OCI-M1 (cell line): ENCODE data around the gene NIM1K.
"Not testable (repeated sequence)": the region's sequence is repeated elsewhere in the genome, so short reads cannot be mapped to it uniquely, and the experiment has no call there.

ENCODE experiments used
- DNase-seq: peaks from one replicate; lab custom pipeline; 2025; lab: John Stamatoyannopoulos, UW

Gene NIM1K

DNA sequence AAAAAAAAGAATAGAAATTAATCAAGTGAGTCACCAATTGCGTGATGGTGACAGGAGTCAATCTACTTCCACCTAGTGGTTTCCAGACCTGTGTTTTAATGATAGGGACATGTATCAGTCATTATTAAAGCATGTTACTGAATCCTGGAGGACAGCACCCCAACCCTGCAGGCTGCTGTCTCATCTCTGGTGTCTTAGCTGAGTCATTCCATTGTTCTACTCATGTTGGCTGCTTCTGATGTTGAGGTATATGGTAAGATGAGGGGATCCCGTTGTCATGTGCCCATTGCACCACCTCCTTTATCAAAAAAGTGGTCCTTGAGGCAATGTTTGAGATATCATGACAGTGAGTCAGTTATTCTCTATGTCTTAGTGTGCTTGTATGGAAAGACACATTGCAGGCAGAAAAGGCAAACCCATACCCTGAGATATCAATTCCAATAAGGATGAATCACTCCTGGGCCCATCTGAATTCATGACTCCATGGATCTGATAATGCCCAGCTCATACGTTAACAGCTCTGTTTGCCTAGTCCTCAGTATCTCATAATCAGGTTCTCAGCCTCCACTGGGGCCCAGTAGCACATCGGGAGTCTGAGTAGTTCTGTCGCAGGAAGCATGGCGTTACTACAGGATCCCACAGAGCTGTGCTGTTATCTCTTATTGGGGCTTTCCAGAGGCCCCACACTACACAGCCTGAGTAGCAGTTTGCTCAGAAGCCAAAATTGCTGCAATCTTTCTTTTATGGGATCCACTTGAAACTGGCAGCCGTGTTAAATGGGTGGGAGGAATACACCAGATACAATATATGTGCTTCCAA is 90.0 kb downstream of the NIM1K start:
- DNase-seq: no peak

- no peak for DNase-seq
Observed at GRCh38 chr5:43286623-43287022, 94.6 kb downstream of the NIM1K start.

GRCh38 chr5:43287493-43287892 is 95.5 kb downstream of the NIM1K start:
- no peak for DNase-seq

DNA sequence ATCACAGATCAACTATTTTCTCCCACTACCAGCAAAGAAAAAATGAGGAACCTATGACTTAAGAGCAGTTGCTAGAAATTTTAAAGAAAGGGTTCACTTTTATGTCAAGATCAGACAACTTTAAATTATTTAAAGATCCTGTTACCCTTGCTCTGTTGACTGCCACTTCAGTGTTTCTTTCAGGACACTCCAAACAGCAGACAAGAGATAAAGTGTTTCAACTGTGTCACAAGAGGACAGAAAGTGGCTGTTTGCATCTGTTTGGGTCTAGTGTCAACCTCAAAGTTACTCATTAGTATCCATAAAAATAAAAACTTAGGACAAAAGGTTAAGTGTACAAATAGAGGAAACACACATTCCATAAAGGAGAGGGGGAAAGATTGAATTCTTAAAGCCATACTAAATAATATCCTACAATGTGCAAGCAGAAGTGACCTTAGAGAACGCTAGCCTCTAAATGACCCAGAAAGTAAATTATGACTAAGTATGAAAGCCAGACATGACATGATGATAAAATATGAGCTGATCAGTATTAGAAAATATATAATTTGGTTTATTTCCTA is 96.3 kb downstream of the NIM1K start:
- DNase-seq: no peak

DNA sequence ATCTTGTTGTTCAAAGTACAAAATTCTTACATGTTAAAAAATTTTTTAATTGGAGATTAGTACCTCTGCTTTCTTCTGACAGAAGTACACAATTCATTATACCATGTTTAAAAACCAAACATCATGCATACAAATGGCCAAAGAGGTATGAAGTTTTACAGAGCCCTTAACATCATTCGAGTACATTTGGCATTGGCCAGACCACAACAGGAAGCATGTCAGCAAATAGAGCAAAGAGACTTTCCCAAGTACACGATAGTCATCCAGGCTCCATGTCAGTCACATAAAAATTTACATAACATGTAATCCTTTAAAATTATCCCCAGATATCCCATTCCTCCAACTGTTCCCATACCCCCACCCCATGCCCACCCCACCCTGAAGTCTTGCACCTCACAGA is 98.7 kb downstream of the NIM1K start:
- DNase-seq: no peak

DNA sequence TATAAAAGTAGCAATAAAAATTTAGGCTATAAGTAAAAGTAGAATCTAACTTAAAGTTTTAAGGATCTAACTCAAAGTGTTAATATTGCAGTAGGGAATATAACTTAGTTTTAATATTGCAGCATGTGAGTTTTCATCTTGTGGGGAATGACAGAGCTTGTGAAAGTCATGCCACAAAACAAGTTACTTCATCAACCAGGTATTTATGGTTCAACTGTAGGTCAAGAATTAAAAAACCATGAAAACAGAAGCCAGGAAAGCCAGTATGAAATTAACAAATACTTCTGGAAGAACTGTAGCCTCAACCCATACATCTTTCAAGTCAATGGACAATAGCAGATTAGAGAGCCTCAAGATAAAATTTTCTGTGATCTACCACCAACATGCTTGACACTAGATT is 102.2 kb downstream of the NIM1K start:
- DNase-seq: no peak

DNA sequence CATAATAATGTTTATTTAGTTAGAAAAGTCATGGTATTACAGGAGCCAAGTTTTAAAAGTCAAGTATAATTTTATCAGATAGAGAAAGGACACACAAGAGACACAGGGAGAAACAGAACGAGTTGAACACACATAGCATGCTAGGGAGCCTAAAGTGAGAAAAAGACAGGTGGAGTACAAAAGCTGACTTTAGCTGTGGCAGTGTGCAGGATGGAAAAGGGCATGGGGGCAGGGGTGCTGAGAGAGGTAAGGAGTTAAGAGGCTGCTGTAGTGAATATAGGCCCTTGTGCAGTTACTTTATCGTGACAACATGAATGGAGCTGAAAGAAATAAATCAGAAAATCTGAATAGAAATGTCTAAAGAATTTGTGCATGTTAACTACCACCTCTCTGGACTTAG is 103.2 kb downstream of the NIM1K start:
- DNase-seq: no peak

DNA sequence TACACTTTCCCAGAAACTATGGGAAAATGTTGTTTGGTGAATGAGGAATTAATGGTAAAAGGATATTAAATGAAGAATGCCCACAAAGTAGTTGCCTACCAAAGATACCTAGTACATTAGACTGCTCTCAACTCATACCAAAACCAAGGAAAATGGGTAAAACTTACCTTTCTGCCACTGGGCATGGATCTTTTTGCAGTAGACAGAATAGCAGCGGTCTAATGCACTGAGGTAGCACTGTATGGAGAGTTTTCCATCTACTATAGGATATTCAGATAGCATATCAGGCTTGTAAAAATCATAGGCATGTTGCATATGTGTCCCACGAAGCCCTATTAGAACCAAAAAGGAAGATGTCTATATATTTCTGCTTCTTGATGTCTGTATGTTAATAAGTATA is 104.8 kb downstream of the NIM1K start:
- no peak for DNase-seq

- no peak for DNase-seq
Observed at GRCh38 chr5:43298443-43298842, 106.4 kb downstream of the NIM1K start.

GRCh38 chr5:43300112-43300511 is 108.1 kb downstream of the NIM1K start:
- no peak for DNase-seq

DNA sequence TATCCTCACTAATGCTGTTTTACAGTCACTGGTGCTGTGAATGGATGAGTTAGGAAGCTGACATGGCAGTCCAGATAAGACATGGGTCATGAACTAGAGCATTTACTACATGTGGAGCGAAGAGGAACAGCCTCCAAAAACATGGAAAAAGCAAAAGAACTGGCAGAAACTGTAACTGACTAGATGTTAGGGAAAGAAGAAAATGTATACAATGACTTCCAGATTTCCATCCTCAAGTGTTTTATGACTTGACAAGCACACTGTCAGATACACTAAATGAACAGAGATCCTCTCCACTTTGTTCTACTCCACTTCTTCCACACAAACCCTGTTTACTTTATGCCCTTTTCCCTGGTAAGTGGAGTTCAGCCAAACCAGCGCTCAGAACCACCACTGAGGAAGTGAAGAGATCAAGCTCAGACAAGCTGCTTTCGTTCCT is 109.6 kb downstream of the NIM1K start:
- DNase-seq: peak; percentile 31

- no peak for DNase-seq
Observed at GRCh38 chr5:43302481-43302880, 110.5 kb downstream of the NIM1K start.

DNA sequence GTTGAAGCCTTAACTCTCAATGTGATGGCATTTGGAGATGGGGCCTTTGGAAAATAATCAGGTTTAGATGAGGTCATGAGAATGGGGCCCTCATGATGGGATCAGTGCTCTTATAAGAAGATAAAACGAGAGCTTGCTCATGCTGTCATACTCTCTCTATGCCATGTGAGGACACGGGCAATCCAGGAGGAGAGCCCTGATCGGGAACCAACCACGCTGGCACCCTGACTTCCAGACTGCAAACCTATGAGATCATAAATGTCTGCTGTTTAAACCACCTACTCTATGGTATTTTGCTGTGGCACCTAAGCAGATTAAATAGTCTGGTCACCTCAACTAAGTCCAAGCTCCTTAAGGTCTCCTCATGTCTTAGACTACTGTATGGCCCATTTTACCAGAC is 111.2 kb downstream of the NIM1K start:
- DNase-seq: no peak

- DNase-seq: peak; percentile 41
Observed at GRCh38 chr5:43304525-43304924, 112.5 kb downstream of the NIM1K start.

DNA sequence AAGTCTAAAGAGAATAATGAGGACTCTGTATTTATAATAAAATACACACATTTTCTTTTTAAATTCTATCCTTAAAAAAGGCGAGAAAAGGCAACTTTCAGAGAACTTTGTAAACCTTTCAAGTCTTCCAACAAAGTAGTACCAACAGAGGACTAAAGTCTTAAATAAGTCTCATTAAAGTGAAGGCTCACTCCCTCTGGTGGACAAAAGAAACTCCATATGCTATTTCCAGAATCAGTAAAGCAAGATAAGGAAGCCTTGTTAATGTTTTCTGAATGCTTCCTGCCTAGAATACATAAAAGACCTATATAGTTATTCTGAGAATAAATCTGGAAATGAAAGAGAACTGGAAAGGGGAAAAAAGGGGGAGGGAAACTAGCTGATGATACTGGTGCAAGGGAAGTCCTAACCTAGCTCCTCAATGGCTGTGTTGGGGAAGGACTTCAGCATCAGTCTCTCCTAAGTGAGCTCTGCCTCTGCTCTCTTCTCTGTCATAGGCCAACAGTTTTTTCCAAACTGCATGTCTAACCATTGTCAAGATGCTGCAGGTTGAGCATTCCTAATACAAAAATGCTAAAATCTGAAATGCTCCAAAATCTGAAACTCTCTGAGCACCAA is 114.0 kb downstream of the NIM1K start:
- DNase-seq: peak; percentile 91

DNA sequence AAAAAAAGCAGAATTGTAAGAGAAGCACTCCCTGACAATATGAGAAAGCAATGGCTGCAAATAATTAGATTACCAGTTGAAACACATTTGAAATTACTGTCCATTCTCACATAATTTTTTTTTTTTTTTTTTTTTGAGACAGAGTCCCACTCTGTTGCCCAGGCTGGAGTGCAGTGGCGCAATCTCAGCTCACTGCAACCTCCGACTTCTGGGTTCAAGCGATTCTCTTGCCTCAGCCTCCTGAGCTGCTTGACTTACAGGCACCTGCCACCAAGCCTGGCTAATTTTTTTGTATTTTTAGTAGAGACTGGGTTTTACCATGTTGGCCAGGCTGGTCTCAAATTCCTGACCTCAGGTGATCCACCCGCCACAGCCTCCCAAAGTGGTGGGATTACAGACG is 114.9 kb downstream of the NIM1K start:
- not testable (repeated sequence) for DNase-seq

DNA sequence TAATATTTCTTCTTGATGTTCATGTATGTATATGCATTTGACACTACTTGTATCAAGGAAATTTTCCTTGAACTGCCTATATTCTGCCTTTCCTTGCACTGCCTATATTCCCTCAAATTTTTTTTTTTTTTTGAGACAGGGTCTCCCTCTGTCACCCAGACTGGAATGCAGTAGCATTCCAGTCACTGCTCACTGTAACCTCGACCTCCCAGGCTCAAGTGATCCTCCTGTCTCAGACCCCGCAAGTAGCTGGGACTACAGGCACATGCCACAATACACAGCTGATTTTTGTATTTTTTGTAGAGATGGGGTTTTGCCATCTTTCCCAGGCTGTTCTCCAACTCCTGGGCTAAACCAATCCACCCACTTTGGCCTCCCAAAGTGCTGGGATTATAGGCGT is 117.1 kb downstream of the NIM1K start:
- DNase-seq: no peak

DNA sequence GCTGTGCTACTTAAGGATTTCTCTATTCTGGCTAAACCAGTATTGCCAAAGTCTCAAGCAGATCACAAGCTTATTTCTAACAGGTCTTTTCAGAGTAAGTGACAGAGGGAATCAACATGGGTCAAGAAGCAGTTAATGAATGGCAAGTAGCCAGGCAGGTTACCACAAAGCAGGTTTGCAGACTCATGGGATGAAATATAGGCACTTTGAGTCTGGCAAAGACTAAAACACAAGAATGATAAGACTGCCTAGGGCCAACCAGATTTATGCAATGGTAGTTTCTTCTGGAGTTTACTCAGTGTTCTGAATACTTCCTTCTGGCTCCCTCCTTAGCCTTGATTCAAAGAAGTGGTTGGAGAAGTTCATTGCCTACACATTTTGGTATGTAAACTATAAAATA is 117.6 kb downstream of the NIM1K start:
- DNase-seq: peak; percentile 46

GRCh38 chr5:43312076-43312661 is 120.1 kb downstream of the NIM1K start:
- DNase-seq: no peak

DNA sequence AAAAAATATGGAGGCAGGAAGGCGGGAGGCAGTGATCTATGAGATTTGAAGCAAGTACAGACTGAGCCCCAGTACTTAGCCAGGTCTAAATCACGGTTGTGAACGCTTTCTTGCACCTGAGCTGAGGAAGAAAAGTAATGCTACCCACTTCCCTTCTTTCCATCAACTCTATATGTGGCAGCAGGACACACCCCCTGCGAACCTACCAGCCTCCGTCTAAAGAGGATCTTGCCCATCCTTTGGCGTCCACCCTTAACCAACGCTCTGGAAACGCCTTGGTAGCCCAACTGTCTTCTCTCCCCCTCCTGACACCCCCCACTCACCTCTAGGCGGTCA is 120.6 kb downstream of the NIM1K start:
- DNase-seq: peak; percentile 68

DNA sequence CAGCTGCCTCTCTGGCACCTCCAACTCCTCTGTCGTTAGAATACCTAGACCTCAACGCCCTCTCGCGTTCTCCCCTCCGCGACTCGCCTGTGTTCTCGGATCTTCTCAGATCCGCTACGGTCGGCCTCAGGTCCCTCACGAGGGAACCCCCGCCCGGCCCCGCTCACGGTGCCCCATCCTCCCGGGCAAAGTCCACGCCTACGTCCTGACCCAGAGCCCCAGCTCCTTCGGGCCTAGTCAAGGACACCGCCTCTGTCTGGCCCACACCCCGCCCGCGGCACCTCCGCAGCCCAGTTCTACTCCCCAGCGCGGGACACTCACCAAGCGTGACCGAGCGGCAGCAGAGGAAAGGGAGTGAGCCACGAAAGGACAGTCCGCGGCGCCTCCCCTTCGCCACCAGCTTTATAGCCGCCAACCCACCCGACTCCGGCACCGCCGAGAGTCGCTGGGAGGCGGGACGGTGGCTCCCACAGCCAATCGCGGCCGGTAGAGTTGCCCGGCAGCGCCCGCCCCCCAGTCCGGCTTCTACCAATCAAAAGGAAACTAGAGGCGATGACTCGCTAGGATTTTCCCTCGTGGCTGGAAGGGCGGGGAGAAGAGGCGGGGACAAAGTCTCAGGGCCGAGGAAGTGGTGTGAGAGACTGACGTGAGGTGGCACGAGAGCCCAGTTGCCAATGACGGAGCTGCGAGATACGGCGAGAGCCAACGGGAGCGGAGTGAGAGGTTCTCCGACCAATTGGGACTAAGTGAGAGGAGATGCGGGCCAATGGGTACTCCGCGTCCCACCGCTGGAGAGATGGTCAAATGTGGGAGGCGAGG is 121.2 kb downstream of the NIM1K start, which contains the start of gene HMGCS1:
HMGCS1 (minus strand) TSS at position 378 of the 819 bp plus-strand sequence. CDS start 14,447 bp downstream, outside the sequence.
- peak; percentile 99 for DNase-seq

GRCh38 chr5:43313854-43314457 is 121.9 kb downstream of the NIM1K start:
- no peak for DNase-seq
